ENCODE measurements around the gene GASK1A. TPM values are rescaled to one million over a fixed set of nuclear protein-coding genes. Genes with fewer than 3 reads are reported as not detected.
"Not testable (repeated sequence)": the region's sequence is repeated elsewhere in the genome, so short reads cannot be mapped to it uniquely, and the experiment has no call there.

Gene GASK1A
- 0.92 TPM for total RNA-seq
- long read RNA-seq, result 0 reads

DNA sequence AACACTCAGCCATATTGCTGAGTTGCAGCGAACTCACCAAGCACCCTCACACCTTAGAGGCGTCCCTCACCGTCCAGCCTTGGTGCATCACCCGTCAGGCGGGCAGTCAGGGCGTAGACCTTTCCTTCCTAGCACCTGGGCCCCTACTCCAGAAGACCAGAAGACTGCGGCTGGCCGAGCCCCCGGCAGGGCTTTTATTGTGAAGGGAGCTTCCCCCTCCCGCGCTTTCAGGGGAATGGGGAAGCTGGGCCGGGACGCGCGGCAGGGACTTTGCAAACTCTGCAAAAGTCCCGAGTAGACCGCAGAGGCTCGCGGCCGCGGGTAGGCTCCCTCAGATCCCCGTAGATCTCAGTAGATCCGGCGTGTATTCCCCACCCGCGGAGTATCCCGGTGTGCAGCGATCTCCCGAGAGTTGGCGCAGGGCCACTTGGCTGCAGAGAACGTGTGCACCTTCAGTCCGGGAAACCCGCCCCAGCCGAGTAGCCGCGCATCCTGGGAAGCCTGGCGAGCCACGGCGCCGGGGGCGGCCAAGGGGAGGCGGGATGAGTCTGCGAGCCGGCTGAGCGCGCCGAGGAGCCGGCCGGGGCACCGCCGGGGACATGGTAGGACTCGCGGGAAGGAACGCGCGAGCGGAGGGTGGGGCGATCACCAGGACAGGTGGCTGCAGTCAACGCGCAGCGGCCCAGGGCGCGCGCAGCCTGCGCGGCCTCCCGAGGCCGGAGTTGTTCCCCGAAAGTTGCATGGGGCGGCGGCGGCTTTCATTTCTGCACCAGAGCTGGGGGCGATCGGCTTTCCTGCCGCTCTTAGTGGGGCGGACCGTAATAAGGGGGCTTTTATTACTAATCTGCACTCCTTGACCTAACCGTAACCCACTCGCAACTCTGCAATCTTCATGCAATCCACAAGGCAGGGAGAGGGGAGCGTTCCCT is at the start of gene GASK1A:
GASK1A (plus strand) TSS at position 268 of the 929 bp plus-strand sequence; CDS start at position 600, 332 bp downstream.
- DNase-seq (ENCODE audit: missing footprints), result peak; percentile 83
- peak; percentile 76 for ATAC-seq
- intact Hi-C loops (cut with DNase I), result no loop called here

DNA sequence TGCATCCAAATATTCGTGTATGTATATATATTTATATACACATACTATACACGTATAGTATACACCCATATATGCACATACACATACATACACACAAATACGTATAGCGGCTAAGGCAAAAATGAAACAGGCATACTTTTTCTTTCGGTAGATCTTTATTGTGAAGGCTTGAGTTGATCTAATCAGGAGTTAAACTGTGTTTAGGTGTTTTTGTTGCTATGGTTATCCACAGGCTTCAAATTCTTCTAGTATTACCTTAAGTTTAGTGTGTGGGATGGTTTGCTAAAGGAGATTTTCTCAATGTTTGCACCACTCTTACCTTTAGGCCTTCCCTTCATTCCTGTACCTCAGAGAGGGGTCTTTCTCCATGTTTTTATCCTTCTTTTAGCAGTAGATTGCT is 45.0 kb upstream of the GASK1A start:
- DNase-seq (ENCODE audit: missing footprints) (no peak), ATAC-seq (no peak)
- intact Hi-C loops (cut with DNase I), result no loop called here

DNA sequence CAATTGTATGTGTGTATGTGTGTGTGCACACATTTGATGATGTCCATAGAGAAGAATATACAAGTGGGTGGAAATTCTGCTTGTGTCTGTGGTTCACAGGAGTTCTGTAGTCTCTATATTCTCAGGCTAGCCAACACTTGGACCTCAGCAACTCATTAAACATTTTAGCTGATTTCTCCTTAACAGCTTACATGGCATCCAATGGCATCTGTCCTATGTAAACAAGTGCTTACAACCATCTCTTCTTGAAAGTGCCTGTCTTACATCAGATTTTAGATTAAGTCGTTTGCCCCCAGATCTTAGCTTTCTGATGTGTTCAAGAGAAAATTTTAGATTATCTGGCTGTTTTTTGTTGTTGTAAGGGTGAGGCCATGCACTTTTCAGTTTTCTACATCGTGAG is 44.2 kb upstream of the GASK1A start:
- no peak for DNase-seq (ENCODE audit: missing footprints)
- no peak for ATAC-seq
- intact Hi-C loops (cut with DNase I), result no loop called here

- ATAC-seq (no peak), DNase-seq (ENCODE audit: missing footprints) (no peak)
- intact Hi-C loops (cut with DNase I), result no loop called here
These were observed 43.6 kb upstream of the GASK1A start for GRCh38 chr3:42935472-42935871.

DNA sequence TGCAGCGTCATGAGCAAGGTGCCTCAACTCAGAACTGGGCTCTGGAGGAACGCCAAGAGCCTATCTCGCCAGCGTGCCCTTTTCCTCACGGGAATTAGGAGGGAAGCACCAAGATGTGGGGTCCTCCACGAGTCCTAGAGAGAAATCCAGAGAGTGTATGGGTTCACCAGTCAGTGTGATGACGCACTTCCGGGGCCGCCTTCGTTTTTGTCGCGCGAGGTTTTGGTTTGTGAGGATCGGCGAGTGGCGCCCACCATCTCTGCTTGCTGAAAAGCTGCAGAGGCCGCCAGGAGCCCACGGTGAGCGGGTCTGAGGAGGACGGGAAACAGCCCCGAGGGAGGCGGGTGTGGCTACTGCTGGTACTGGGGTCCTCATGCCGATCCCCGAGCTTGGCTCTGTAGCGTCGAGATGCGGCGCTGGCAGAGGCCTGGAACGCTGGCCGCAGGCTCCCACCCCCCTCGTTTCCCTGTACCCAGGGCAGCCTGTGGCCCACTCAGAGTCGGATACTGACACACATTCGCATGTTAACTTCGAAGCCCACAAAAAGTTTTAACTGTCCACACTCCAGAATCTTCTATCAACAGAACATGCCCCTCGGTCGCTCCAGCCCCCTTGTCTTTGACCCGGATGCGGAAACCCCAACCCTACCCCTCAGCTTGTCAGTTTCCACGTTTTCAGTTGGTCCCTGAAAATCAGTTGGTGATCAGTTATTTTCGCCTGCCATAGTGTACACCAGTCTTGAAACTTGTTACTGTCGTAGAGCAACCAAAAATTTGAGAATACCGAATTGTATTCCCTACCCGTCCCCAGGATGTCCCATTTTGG is 42.7 kb upstream of the GASK1A start:
- ATAC-seq (peak; percentile 57), DNase-seq (ENCODE audit: missing footprints) (peak; percentile 73)
- intact Hi-C loops (cut with DNase I), result no loop called here

- ATAC-seq (no peak), DNase-seq (ENCODE audit: missing footprints) (no peak)
- intact Hi-C loops (cut with DNase I), result no loop called here
These were observed 41.8 kb upstream of the GASK1A start for GRCh38 chr3:42937334-42937733.

- ATAC-seq (no peak), DNase-seq (ENCODE audit: missing footprints) (no peak)
- intact Hi-C loops (cut with DNase I), result no loop called here
These were observed 36.4 kb upstream of the GASK1A start for GRCh38 chr3:42942693-42943092.

DNA sequence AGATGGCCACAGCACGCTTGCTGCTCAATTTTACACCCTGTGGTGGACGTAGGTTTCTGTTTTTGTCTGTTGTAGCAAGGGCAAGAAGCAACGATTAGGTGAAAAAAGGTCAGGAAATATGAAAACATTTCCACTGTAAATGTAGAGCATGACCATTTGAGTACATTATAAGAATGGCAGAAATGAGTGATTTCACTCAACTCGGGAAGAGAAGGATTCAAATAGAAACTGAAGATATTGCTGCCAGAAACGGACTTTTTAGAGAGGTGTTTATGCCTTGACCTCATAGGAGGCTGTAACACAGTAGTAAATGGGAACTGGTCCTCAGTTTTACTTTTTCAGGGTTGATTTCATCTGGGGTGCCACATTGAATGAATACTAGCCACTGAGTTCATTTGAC is 33.1 kb upstream of the GASK1A start:
- intact Hi-C loops (cut with DNase I), result no loop called here
- ATAC-seq (no peak), DNase-seq (ENCODE audit: missing footprints) (no peak)

DNA sequence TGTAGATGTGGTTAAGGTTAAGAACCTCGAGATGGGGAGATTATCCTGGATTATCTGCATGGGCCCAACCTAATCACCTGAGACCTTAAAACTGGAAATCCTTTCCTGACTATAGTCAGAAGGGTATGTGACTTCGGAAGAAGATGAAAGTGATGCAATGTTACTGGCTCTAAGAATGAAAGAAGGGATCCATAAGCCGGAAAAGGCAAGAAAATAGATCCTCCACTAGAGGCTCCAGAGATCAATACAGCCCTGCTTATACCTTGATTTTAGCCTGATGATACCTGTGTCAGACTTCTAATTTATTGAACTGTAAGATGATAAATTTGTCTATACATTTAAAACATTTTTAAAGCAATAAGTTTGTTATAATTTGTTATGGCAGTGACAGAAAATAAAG is 21.5 kb upstream of the GASK1A start:
- intact Hi-C loops (cut with DNase I), result no loop called here
- DNase-seq (ENCODE audit: missing footprints), result no peak
- ATAC-seq, result no peak

- intact Hi-C loops (cut with DNase I), result loop anchor here (5.0 to 10.0 kb wide), 2 partner anchors 415 to 542 kb away; no protein-coding TSS in a partner anchor
- DNase-seq (ENCODE audit: missing footprints) (no peak), ATAC-seq (no peak)
These were observed 18.8 kb upstream of the GASK1A start for GRCh38 chr3:42960282-42960681.

DNA sequence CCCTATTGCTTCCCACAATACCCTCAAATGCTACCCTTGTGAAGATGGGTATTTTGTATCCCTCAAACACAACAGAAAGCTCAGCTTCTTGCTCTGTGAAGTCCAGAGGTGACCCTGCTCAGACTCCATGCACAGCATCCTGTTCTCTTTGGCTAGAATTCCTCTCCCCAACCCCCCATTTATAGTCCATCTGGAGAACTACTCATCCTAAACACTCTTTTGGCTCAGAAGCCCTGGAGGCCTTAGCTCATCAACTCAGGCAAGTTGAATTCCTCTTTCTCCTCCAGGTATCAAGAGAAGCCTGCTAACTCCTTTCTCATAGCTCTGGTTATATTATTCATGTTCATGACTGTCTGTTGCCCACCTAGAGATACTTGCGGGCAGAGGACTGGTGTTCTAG is 18.3 kb upstream of the GASK1A start:
- intact Hi-C loops (cut with DNase I), result loop anchor here (1.0 to 10.0 kb wide), 3 partner anchors 195 to 542 kb away; no protein-coding TSS in a partner anchor
- DNase-seq (ENCODE audit: missing footprints) (no peak), ATAC-seq (no peak)

DNA sequence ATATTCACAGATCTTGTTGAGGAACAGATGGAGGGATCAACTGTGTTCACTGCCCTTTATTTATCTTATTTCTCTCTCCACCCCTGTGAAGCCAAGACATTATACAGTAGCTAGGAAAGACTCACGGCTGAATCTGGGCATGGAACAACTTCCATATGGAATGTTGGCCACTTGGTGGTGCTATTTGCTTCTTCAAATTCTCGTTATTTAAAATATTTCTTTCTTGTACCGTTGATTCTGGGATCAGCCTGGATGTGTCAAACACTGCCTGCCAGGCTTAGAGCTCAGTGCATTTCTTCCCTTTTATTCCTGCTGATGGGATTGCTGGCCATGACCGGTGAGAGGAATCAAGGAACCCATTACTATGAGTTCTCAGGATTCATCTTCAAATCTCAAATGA is 17.5 kb upstream of the GASK1A start:
- intact Hi-C loops (cut with DNase I), result loop anchor here (1.0 to 10.0 kb wide), 3 partner anchors 194 to 541 kb away; no protein-coding TSS in a partner anchor
- ATAC-seq, result peak; percentile 71
- no peak for DNase-seq (ENCODE audit: missing footprints)

GRCh38 chr3:42963269-42963668 is 15.8 kb upstream of the GASK1A start:
- intact Hi-C loops (cut with DNase I), result loop anchor here (5.0 to 10.0 kb wide), 2 partner anchors 412 to 539 kb away; no protein-coding TSS in a partner anchor
- ATAC-seq, result no peak
- no peak for DNase-seq (ENCODE audit: missing footprints)

DNA sequence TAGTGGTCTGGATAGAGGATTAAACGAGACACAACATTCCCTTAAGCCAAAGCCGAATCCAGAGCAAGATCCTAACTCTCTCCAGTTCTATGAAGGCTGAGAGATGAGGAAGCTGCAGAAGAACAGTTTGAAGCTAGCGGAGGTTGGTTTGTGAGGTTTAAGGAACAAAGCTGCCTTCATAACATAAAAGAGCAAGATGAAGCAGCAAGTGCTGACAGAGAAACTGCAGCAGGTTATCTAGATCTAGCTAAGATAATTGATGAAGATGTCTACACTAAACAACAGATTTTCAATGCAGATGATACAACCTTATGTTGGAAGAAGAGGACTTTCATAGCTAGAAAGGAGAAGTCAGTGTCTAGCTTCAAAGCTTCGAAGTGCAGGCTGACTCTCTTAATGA is 14.8 kb upstream of the GASK1A start:
- DNase-seq (ENCODE audit: missing footprints), result no peak
- intact Hi-C loops (cut with DNase I), result loop anchor here (5.0 to 10.0 kb wide), 2 partner anchors 411 to 538 kb away; no protein-coding TSS in a partner anchor
- ATAC-seq, result no peak

DNA sequence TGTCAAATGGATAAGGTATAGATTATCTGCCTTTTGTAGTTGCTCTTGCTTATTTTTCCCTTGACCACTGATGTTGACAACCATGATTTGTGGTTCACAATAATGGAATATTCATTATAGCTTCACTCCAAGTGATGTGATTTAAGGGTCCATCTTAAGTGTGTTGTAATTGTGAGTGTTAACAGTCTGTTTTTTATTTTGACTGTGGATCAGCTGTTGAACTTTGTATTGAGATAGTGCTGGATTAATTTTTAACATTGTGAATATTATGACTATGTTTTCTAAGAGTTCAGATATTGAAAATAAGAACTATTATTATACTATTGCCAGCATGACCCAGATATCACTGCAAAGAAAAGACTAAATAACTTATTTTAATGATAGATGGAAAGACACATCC is 8.6 kb upstream of the GASK1A start:
- ATAC-seq (no peak), DNase-seq (ENCODE audit: missing footprints) (no peak)
- intact Hi-C loops (cut with DNase I), result no loop called here

- no peak for DNase-seq (ENCODE audit: missing footprints)
- intact Hi-C loops (cut with DNase I), result no loop called here
- no peak for ATAC-seq
These were observed 7.9 kb upstream of the GASK1A start for GRCh38 chr3:42970976-42971772.

DNA sequence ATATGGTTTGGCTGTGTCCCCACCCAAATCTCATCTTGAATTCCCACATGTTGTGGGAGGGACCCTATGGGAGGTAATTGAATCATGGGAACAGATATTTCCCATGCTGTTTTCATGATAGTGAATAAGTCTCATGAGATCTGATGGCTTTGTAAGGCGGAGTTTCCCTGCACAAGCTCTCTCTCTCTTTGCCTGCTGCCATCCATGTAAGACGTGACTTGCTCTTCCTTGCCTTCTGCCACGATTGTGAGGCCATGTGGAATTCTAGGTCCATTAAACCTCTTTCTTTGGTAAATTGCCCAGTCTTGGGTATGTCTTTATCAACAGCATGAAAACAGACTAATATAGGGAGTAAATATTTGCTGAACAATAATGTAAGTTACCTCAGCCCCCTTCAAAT is 4.2 kb upstream of the GASK1A start:
- intact Hi-C loops (cut with DNase I); ATAC-seq; DNase-seq (ENCODE audit: missing footprints): not testable (repeated sequence)

DNA sequence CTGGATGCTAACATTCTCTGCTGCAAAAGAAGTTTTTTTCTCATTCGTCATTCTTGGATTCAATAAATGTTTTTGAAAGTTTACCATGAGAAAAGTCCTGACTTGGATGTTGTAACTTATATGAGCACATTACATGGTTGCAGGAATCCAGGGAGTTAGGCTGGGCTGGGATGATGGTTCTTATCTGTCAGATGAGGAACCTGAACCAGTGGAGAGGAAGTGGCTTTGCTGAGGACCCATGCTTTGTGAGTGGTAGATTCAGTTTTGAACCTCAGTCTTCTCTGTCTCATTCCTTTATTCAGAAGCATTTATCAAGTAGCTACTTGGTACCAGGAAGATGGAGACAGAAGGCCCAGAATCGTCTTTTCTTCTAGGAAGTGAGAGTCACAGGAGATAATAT is 3.7 kb upstream of the GASK1A start:
- intact Hi-C loops (cut with DNase I), result no loop called here
- DNase-seq (ENCODE audit: missing footprints) (no peak), ATAC-seq (no peak)

DNA sequence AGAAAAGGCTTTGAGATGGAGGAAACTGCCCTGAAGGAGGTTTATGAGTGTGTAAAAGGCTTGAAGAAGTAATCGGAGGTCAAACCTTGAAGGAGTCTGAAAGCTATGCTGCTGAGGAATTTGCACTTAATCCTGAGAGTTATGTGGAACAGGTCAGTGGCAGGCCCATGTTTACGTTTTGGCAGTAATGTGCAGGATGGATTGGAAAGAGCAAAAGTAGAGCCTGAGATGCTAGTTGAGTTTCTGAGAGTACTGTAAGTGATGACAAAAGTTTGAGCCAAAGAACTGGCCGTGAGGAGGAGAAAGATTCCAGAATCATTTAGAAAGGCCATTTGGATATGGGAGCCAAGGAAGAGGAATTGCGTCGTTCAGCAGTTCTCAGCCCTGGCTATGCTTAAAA is 3.2 kb upstream of the GASK1A start:
- no peak for ATAC-seq
- intact Hi-C loops (cut with DNase I), result no loop called here
- DNase-seq (ENCODE audit: missing footprints), result no peak

Data from Right ventricle myocardium inferior (tissue), 1 donor.